Keratinocyte (primary cell): ENCODE measurements around the gene MELTF.

Experiments used
- EZH2 ChIP-seq: IDR thresholded peaks from one replicate; pipeline ENCODE4 v1.6.1; 2012; ENCODE audit warnings: inconsistent platforms, mild to moderate bottlenecking, low read length, moderate library complexity
- TF ChIP-seq, protein P1 (sequence below), 3 experiments: IDR thresholded peaks in 1 of 3; conservative IDR thresholded peaks in 1 of 3; optimal IDR thresholded peaks in 1 of 3; 2 replicates in 2 of 3; 3 replicates in 1 of 3; pipeline versions ENCODE3 to v1.5.1; 2011; ENCODE audit warnings: low read length in 3 of 3, mild to moderate bottlenecking in 3 of 3, moderate library complexity in 2 of 3, control low read depth in 1 of 3, inconsistent platforms in 1 of 3; ENCODE audit not compliant: insufficient read depth in 2 of 3; ENCODE audit errors: extremely low read depth in 1 of 3

DNA sequence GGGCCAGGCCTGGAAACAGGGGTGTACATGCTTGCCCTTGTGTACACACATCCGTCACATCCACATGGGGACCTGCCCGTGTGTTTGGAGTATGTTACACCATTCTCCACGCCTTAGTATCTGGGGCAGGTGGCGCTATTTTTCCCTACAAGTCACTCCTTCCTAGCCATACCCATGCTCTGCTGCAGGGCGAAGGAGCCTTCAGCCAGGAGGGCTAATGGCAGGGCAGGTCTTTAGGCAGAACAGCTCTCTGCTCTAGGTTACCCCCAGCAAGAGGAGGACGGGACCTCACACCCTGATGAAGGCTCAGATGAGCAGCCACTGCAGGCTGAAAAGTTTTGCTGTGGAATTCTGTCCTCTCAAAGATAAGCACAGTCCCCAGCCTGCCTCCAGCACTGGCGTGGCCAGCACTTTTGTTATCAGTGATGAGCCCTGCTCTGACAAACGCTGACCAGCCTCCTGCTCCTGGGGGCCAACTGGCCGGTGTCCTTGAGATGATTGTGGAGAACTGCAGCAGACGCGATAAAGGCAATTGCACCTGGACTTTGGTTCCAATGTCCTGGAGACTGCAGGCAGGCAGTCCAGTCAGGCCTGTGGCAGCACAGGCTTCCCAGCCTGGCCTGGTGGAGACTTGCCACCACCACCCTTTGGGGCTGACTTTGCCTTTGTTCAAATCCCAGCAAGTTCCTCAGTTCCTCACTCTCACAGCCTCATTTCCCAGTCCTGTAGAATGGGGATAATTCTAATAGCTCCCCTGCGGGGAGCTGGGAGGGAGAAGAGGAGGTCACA is 41.2 kb downstream of the MELTF start:
- TF ChIP-seq, protein P1, sequence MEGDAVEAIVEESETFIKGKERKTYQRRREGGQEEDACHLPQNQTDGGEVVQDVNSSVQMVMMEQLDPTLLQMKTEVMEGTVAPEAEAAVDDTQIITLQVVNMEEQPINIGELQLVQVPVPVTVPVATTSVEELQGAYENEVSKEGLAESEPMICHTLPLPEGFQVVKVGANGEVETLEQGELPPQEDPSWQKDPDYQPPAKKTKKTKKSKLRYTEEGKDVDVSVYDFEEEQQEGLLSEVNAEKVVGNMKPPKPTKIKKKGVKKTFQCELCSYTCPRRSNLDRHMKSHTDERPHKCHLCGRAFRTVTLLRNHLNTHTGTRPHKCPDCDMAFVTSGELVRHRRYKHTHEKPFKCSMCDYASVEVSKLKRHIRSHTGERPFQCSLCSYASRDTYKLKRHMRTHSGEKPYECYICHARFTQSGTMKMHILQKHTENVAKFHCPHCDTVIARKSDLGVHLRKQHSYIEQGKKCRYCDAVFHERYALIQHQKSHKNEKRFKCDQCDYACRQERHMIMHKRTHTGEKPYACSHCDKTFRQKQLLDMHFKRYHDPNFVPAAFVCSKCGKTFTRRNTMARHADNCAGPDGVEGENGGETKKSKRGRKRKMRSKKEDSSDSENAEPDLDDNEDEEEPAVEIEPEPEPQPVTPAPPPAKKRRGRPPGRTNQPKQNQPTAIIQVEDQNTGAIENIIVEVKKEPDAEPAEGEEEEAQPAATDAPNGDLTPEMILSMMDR (optimal IDR thresholded peaks at IDR 0.05 in 1 of 3, IDR thresholded peaks at IDR 0.05 in 1 of 3, conservative IDR thresholded peaks at IDR 0.05 in 1 of 3; ENCODE audit: extremely low read depth in 1 of 3, insufficient read depth in 2 of 3, low read length in 3 of 3), result no peak
- TF ChIP-seq EZH2, result no peak
